Common myeloid progenitor, CD34-positive (primary cell): ENCODE measurements around the gene BZW2.

Experiments used
- CTCF ChIA-PET: fragments of 350-600 bp; sonication (Branson Sonifier 250); formaldehyde crosslinking; loops from one replicate; lab custom pipeline; 2021; ENCODE audit warnings: antibody characterized with exemption; lab: Charles Lee
- POLR2A ChIA-PET: fragments of 350-600 bp; sonication (Branson Sonifier 250); formaldehyde crosslinking; loops from one replicate; lab custom pipeline; 2021; ENCODE audit warnings: antibody characterized with exemption; lab: Charles Lee
- DNase-seq, 3 donors: peaks; one replicate each; pipeline versions ENCODE4 v3.0.0 to v3.0.0-alpha.2; 2013
- H3K27ac ChIP-seq, 2 experiments: 1 replicate in 1 of 2; 2 replicates in 1 of 2; pipeline ENCODE4 v1.7.0; 2013; ENCODE audit warnings: inconsistent platforms in 2 of 2, low read length in 2 of 2, mild to moderate bottlenecking in 2 of 2, low read depth in 1 of 2, moderate library complexity in 1 of 2; ENCODE audit not compliant: severe bottlenecking in 2 of 2, insufficient read depth in 1 of 2, poor library complexity in 1 of 2
- H3K27me3 ChIP-seq, 5 experiments: replicated peaks in 2 of 5; 1 replicate in 3 of 5; 2 replicates in 2 of 5; pipeline versions ENCODE4 v1.6.1 to v1.7.0; 2013; ENCODE audit warnings: low read length in 4 of 5, mild to moderate bottlenecking in 2 of 5, moderate library complexity in 2 of 5, inconsistent platforms in 1 of 5; ENCODE audit not compliant: insufficient read depth in 5 of 5, control insufficient read depth in 4 of 5
- H3K36me3 ChIP-seq, 4 experiments: 1 replicate in 2 of 4; 2 replicates in 2 of 4; pipeline versions ENCODE4 v1.6.1 to v1.7.0; 2013; ENCODE audit warnings: low read length in 3 of 4, control low read depth in 1 of 4, mild to moderate bottlenecking in 1 of 4; ENCODE audit not compliant: control insufficient read depth in 4 of 4, insufficient read depth in 4 of 4
- H3K4me1 ChIP-seq, 4 experiments: 1 replicate in 3 of 4; 2 replicates in 1 of 4; pipeline versions ENCODE4 v1.6.1 to v1.7.1; 2013; ENCODE audit warnings: low read length in 3 of 4, mild to moderate bottlenecking in 3 of 4, control low read depth in 1 of 4, inconsistent platforms in 1 of 4, moderate library complexity in 1 of 4; ENCODE audit not compliant: control insufficient read depth in 4 of 4, insufficient read depth in 4 of 4; ENCODE audit errors: control extremely low read depth in 1 of 4
- H3K4me3 ChIP-seq, 7 experiments: 1 replicate in 4 of 7; 2 replicates in 3 of 7; pipeline versions ENCODE4 v1.5.1 to v1.7.0; 2013; ENCODE audit warnings: mild to moderate bottlenecking in 7 of 7, low read length in 6 of 7, moderate library complexity in 6 of 7, inconsistent platforms in 2 of 7, low read depth in 2 of 7, control low read depth in 1 of 7; ENCODE audit not compliant: insufficient read depth in 4 of 7, control insufficient read depth in 1 of 7; ENCODE audit errors: extremely low read depth in 1 of 7
- H3K9me3 ChIP-seq, 5 experiments: 1 replicate in 4 of 5; 2 replicates in 1 of 5; pipeline versions ENCODE4 v1.6.1 to v1.7.1; 2013; ENCODE audit warnings: low read length in 4 of 5, mild to moderate bottlenecking in 2 of 5, inconsistent platforms in 1 of 5, low read depth in 1 of 5, moderate library complexity in 1 of 5; ENCODE audit not compliant: control insufficient read depth in 4 of 5, insufficient read depth in 2 of 5; ENCODE audit errors: control extremely low read depth in 1 of 5
- WGBS: methylation state at CpG from one replicate; pipeline ENCODE4 v1.1.5; 2013; ENCODE audit not compliant: insufficient coverage; 5-methylcytosine and 5-hydroxymethylcytosine counted together

The BZW2 gene

GRCh38 chr7:16721541-16721940 is 75.6 kb downstream of the BZW2 start:
- H3K9me3 ChIP-seq = no peaks in the 10 kb centered on the region
- H3K4me1 ChIP-seq = no peaks in the 10 kb centered on the region
- CTCF ChIA-PET = no interaction called here
- no peaks in the 10 kb centered on the region for H3K27me3 ChIP-seq
- WGBS = no CpG with 5 or more reads among the region's 4 CpGs
- DNase-seq = no peak
- H3K36me3 ChIP-seq = no peaks in the 10 kb centered on the region
- no peak overlapping the region for H3K27ac ChIP-seq
- POLR2A ChIA-PET = no interaction called here
- no peak overlapping the region for H3K4me3 ChIP-seq

- Histone ChIP-seq H3K4me1 (no peaks in the 10 kb centered on the region), H3K4me3 (no peak overlapping the region), H3K27me3 (no peaks in the 10 kb centered on the region), H3K9me3 (no peaks in the 10 kb centered on the region), H3K36me3 (peaks cover 0 to 2% (median 0%) of the 10 kb centered on the region in 4 experiments), H3K27ac (no peak overlapping the region)
- no CpG with 5 or more reads among the region's 1 CpG for WGBS
- POLR2A ChIA-PET = no interaction called here
- CTCF ChIA-PET = no interaction called here
- no peak for DNase-seq
Observed at GRCh38 chr7:16724344-16724743, 78.4 kb downstream of the BZW2 start.

DNA sequence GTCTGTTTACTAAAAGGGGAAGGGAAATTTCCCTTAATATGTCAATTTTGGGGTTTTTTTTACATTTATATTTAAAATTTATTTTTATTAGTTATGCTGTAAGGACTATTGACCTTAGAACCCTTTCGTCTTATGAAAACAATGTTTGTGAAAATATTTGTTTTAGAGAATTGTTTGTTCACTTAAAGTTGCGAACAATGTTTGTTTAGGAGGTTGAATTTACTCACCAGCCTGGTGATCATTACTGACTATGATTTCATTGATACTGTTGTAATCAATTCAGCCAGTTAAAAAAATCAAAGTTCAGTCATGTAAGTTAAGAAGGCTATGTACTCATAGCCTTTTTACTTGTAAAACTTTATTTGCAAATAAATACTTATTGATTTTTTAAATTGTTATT is 80.2 kb downstream of the BZW2 start:
- POLR2A ChIA-PET = no interaction called here
- H3K27ac ChIP-seq = no peak overlapping the region
- no CpG with 5 or more reads among the region's 2 CpGs for WGBS

DNA sequence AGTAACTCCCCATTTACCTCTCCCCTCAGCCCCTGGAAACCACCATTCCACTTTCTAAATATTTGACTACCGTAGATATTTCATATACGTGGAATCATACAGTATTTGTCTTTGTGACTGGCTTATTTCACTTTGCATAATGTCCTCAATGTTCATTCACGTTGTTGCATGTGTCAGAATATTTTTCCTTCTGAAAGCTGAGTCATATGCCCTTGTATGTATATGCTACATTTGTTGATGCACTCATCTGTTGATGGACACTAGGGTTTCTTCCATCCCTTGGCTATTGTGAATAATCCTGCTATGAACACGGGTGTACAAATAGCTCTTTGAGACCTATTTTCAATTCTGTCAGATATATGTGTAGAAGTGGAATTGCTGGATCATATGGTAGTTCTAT is 81.8 kb downstream of the BZW2 start:
- POLR2A ChIA-PET = no interaction called here
- WGBS = 96% methylated on average over 4 of the region's 4 CpGs

More for the DNA sequence above, 80.2 kb downstream of the BZW2 start:
- no peak overlapping the region for H3K4me3 ChIP-seq
- peaks cover 0 to 2% (median 0%) of the 10 kb centered on the region in 4 experiments for H3K36me3 ChIP-seq
- no peaks in the 10 kb centered on the region for H3K27me3 ChIP-seq
- CTCF ChIA-PET = no interaction called here
- H3K9me3 ChIP-seq = no peaks in the 10 kb centered on the region
- no peak for DNase-seq
- no peaks in the 10 kb centered on the region for H3K4me1 ChIP-seq

DNA sequence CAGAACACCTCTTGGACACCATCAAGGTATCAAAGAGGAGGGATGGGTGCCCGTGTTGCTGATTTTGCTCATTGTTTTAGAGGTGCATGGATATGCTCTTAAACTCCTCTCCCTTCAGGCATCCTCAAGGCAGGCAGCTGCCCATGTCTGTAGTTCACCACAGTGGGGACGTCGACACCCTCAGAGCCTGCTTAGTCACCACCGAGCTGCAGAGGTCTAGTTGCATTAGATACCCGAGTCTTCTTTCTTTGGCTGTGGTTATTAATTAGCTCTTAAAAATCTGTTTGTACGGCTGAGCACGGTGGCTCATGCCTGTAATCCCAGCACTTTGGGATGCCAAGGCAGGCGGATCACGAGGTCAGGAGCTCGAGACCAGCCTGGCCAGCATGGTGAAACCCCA is 82.8 kb downstream of the BZW2 start:
- DNase-seq = no peak
- 100% methylated on average over 6 of the region's 10 CpGs for WGBS
- ChIA-PET CTCF (interaction anchor here (0.9 to 2.1 kb wide), 5 partner anchors 10 to 72 kb away, joined by 3 to 6 read pairs (median 4); no protein-coding TSS in a partner anchor), POLR2A (interaction anchor here (0.6 kb wide), 1 partner anchor 19 kb away, joined by 3 read pairs; no protein-coding TSS in a partner anchor)
- H3K27me3 ChIP-seq = no peaks in the 10 kb centered on the region
- H3K27ac ChIP-seq = no peak overlapping the region
- H3K4me3 ChIP-seq = no peak overlapping the region
- H3K4me1 ChIP-seq = no peaks in the 10 kb centered on the region
- peaks cover 0 to 2% (median 0%) of the 10 kb centered on the region in 4 experiments for H3K36me3 ChIP-seq
- H3K9me3 ChIP-seq = no peaks in the 10 kb centered on the region

More for the DNA sequence above, 81.8 kb downstream of the BZW2 start:
- CTCF ChIA-PET = interaction anchor here (1.6 kb wide), 1 partner anchor 73 kb away, joined by 4 read pairs; no protein-coding TSS in a partner anchor
- Histone ChIP-seq H3K27ac (no peak overlapping the region), H3K9me3 (no peaks in the 10 kb centered on the region), H3K4me3 (no peak overlapping the region), H3K27me3 (no peaks in the 10 kb centered on the region), H3K36me3 (peaks cover 0 to 2% (median 0%) of the 10 kb centered on the region in 4 experiments), H3K4me1 (no peaks in the 10 kb centered on the region)
- no peak for DNase-seq

GRCh38 chr7:16729541-16729940 is 83.6 kb downstream of the BZW2 start:
- Histone ChIP-seq H3K4me3 (no peak overlapping the region), H3K27ac (no peak overlapping the region), H3K36me3 (peaks cover 0 to 2% (median 0%) of the 10 kb centered on the region in 4 experiments), H3K9me3 (no peaks in the 10 kb centered on the region), H3K4me1 (no peaks in the 10 kb centered on the region), H3K27me3 (no peaks in the 10 kb centered on the region)
- POLR2A ChIA-PET = interaction anchor here (0.6 kb wide), 1 partner anchor 20 kb away, joined by 3 read pairs; no protein-coding TSS in a partner anchor
- CTCF ChIA-PET = interaction anchor here (0.8 to 2.1 kb wide), 5 partner anchors 9 to 72 kb away, joined by 3 to 6 read pairs (median 4); no protein-coding TSS in a partner anchor
- DNase-seq = no peak
- no CpG with 5 or more reads among the region's 2 CpGs for WGBS

DNA sequence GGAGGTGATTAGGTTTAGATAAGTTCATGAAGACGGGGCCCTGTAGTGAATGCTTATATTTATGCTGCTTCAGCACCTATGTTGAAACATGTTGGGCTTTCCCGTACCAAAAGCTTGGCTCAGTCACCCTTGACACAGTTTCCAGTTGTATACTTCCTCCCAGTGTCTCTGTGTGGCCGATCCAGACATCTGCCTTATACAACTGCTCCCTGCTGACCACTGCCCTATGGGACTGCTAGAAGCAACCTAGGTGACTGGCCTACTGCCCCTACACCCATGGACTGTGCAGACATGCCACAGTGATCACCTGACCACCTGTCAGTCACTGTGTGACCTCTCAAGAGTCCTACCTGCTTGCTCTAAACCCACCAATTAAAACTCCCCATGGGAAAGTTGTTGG is 85.0 kb downstream of the BZW2 start:
- H3K36me3 ChIP-seq = peaks cover 0 to 2% (median 0%) of the 10 kb centered on the region in 4 experiments
- CTCF ChIA-PET = interaction anchor here (1.2 kb wide), 1 partner anchor 12 kb away, joined by 3 read pairs; no protein-coding TSS in a partner anchor
- no peak overlapping the region for H3K4me3 ChIP-seq
- POLR2A ChIA-PET = no interaction called here
- no peaks in the 10 kb centered on the region for H3K27me3 ChIP-seq
- no peaks in the 10 kb centered on the region for H3K9me3 ChIP-seq
- DNase-seq = no peak
- peaks cover 0 to 4% (median 0%) of the 10 kb centered on the region in 4 experiments for H3K4me1 ChIP-seq
- 92% methylated on average over 3 of the region's 3 CpGs for WGBS
- no peak overlapping the region for H3K27ac ChIP-seq
